Renal cortex interstitium (tissue), 11 donors: Measurements from ENCODE around the gene SIGLEC8. TPM values are rescaled to one million over a fixed set of nuclear protein-coding genes. Genes with fewer than 3 reads are reported as not detected.
"Not testable (repeated sequence)": the region's sequence is repeated elsewhere in the genome, so short reads cannot be mapped to it uniquely, and the experiment has no call there.

Experiments used
- DNase-seq, 11 donors: peaks; one replicate each; pipeline ENCODE4 v3.0.0-alpha.2; 2013; ENCODE audit warnings: low read depth in 9 of 11, low spot score in 4 of 11; ENCODE audit errors: extremely low read depth in 1 of 11
- polyA plus RNA-seq, 3 donors: library from polyadenylated mRNA; unstranded; fragments of 120-200 nt; gene quantifications; one replicate each; pipeline ENCODE4 v1.2.1, GENCODE V29; 2013; ENCODE audit not compliant: insufficient read length in 3 of 3

Gene SIGLEC8
- polyA plus RNA-seq, 3 donors: 0.06 TPM; not detected in 2

GRCh38 chr19:51457351-51458013 is 772 bp downstream of the SIGLEC8 start:
- DNase-seq: no peak

GRCh38 chr19:51456541-51457290 is 1.5 kb downstream of the SIGLEC8 start:
- DNase-seq: no peak

GRCh38 chr19:51450730-51451307 is 7.4 kb downstream of the SIGLEC8 start:
- no peak for DNase-seq

GRCh38 chr19:51448411-51449016 is 9.7 kb downstream of the SIGLEC8 start:
- no peak for DNase-seq

GRCh38 chr19:51448011-51448410 is 10.2 kb downstream of the SIGLEC8 start:
- DNase-seq: no peak

GRCh38 chr19:51447510-51447909 is 10.7 kb downstream of the SIGLEC8 start:
- not testable (repeated sequence) for DNase-seq

- DNase-seq: no peak
Measured at GRCh38 chr19:51441410-51442390, 16.6 kb downstream of the SIGLEC8 start.

- DNase-seq: no peak
Measured at GRCh38 chr19:51440846-51441409, 17.3 kb downstream of the SIGLEC8 start.

- DNase-seq: no peak
Measured at GRCh38 chr19:51440052-51440451, 18.2 kb downstream of the SIGLEC8 start.

GRCh38 chr19:51439021-51439465 is 19.2 kb downstream of the SIGLEC8 start:
- DNase-seq: no peak

GRCh38 chr19:51434456-51434855 is 23.8 kb downstream of the SIGLEC8 start:
- DNase-seq: no peak

- no peak for DNase-seq
Measured at GRCh38 chr19:51433043-51433442, 25.2 kb downstream of the SIGLEC8 start.

GRCh38 chr19:51431124-51431523 is 27.1 kb downstream of the SIGLEC8 start:
- DNase-seq: no peak

- no peak for DNase-seq
Measured at GRCh38 chr19:51430221-51430620, 28.0 kb downstream of the SIGLEC8 start.

GRCh38 chr19:51427201-51427600 is 31.1 kb downstream of the SIGLEC8 start:
- no peak for DNase-seq

GRCh38 chr19:51422053-51422448 is 36.2 kb downstream of the SIGLEC8 start:
- DNase-seq: peak; percentile 44 to 85 (median 73)

GRCh38 chr19:51421229-51422052 is 36.8 kb downstream of the SIGLEC8 start:
- DNase-seq: no peak

GRCh38 chr19:51420511-51420910 is 37.7 kb downstream of the SIGLEC8 start:
- DNase-seq: not testable (repeated sequence)
